AG09309 (cell line): ENCODE measurements around the gene ST6GALNAC1.
A peak's percentile ranks its signal among the peaks of the same experiment; 100 is the strongest.

ENCODE experiments used
- DNase-seq: peaks from one replicate; pipeline ENCODE4 v3.0.0-alpha.2; 2010; ENCODE audit warnings: low read depth
- H3K4me3 ChIP-seq: 2 replicates; pipeline ENCODE4 v1.5.1; 2011; ENCODE audit warnings: mild to moderate bottlenecking, low read depth, low read length, moderate library complexity; ENCODE audit not compliant: control insufficient read depth
- TF ChIP-seq, protein P1 (sequence below): IDR thresholded peaks from 2 replicates; pipeline ENCODE4 v1.5.1; 2011; ENCODE audit warnings: mild to moderate bottlenecking, low read depth, low read length, inconsistent platforms; ENCODE audit not compliant: insufficient read depth, control insufficient read depth; ENCODE audit errors: missing control alignments

Gene ST6GALNAC1

DNA sequence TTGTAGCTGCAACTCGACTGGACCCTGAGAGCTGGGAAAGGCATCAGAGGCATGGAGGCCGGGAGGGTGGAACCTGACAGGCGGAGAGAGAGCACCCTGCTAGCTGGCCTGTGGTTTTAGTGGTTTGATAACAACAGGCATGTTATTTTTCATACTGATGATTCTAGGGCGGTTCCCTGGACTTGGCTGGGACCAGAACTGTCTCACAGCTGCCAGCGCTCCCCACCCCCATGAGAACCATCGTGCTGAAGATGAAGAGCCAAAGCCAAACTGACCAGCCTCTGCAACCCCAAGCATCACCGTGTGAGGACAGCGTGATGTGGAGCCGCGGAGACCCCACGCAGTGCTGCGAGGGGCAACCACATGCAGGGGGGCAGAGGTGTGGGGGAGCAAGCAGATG, 38.7 kb upstream of the ST6GALNAC1 start:
- TF ChIP-seq, protein P1, sequence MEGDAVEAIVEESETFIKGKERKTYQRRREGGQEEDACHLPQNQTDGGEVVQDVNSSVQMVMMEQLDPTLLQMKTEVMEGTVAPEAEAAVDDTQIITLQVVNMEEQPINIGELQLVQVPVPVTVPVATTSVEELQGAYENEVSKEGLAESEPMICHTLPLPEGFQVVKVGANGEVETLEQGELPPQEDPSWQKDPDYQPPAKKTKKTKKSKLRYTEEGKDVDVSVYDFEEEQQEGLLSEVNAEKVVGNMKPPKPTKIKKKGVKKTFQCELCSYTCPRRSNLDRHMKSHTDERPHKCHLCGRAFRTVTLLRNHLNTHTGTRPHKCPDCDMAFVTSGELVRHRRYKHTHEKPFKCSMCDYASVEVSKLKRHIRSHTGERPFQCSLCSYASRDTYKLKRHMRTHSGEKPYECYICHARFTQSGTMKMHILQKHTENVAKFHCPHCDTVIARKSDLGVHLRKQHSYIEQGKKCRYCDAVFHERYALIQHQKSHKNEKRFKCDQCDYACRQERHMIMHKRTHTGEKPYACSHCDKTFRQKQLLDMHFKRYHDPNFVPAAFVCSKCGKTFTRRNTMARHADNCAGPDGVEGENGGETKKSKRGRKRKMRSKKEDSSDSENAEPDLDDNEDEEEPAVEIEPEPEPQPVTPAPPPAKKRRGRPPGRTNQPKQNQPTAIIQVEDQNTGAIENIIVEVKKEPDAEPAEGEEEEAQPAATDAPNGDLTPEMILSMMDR, result no peak
- DNase-seq, result no peak

DNA sequence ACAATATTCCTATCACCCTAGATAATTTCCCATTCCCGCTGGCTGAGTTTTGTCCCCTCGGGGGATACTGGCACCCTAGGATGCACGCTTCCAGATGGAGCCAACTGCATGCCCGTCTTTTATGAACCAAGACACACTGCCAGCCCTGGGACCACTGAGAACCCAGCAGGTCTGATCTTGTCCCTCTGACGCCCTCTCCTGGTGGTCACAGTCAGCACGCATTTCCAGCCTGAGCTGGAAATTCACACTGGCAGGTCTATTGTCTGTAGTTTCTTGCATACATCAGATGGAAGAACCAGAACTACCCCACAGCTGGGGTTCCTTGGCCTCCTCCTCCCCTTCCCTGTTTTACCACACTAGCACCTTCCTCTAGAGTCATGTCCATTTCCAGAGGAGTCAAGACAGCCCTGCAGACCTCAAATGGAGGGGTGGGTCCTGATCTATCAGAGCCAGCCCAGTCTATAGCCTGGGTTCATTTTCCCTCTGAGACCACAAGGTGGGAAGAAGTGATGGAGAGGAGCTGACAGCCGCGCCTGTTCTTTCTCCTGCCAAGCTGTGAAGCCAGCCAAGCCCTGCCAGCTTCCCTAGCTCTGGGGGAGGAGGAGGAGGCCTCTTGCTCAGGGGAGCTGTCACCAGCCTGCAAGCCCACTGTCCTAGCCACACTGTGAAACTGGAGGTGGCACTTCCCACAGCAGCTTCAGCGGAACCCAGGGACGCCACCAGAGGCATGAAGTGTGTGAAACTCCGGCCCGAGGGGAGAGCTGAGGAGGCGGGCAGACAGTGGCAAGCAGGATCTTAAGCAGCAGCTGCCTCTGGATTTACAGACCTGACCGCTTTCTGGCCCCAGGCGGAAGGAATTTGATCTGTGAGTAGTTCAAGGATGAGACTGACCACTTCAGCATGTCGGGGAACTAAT, 37.9 kb upstream of the ST6GALNAC1 start:
- DNase-seq, result no peak
- TF ChIP-seq, protein P1, result peak; percentile 82
- no peak overlapping the region for H3K4me3 ChIP-seq

More for the DNA sequence above, 38.7 kb upstream of the ST6GALNAC1 start:
- no peak overlapping the region for H3K4me3 ChIP-seq

DNA sequence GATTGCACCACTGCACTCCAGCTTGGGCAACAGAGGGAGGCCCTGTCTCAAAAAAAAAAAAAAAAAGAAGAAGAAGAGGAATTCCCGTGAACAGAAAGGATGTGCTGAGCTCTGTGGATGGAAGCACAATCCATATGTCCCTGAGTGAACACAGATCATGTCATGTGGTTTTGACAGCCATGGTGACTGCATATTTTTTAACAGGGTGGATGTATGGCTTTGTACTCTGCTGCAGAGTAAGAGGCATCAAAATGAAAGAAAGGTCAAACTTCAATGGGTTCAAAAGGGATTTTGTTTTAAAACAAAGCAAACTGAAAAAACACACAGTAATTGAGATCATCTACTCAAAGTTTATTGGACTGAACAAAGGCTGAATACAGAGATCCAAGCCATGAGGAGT, 35.7 kb upstream of the ST6GALNAC1 start:
- TF ChIP-seq, protein P1, result no peak
- no peak for DNase-seq
- H3K4me3 ChIP-seq, result no peak overlapping the region

DNA sequence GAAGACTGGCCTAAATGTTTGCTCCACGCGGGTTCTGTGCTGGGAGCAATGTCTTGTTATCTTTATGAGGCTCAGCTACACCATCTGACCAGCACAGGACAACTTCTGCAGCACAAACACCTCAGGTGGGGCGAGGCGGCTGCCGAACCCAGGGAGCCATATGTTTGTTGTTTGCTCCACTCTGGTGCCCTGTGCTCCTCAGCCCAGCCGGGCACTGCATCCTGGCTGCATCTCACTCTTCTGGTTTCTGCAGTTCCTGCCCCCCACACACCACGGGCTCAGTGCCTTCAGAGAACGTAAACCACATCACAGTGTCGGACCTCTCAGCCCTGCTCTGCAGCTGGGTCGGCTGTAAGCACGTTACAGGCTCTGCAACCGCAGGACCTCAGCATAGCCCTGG, 34.8 kb upstream of the ST6GALNAC1 start:
- DNase-seq, result no peak
- no peak overlapping the region for H3K4me3 ChIP-seq
- TF ChIP-seq, protein P1, result no peak

DNA sequence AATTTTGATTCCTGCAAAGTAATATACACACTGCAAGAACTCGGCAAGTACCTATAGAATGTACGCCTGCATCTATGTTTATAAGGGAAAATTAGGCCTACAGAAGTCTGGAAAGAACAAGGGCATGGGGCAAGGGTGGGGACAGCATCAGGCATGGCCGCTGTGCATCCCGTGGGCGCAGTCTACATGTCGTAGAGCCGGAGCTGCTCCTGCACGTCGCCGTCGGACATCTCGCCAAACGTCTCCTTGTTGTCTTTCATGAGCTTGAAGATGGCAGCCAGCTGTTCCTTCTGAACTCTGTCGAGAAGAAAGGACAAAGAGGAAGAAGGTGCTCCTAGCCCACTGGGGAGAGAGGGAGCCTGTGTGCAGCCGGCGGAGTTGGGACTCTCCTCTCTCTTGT, 33.8 kb upstream of the ST6GALNAC1 start:
- TF ChIP-seq, protein P1, result no peak
- no peak overlapping the region for H3K4me3 ChIP-seq
- no peak for DNase-seq

DNA sequence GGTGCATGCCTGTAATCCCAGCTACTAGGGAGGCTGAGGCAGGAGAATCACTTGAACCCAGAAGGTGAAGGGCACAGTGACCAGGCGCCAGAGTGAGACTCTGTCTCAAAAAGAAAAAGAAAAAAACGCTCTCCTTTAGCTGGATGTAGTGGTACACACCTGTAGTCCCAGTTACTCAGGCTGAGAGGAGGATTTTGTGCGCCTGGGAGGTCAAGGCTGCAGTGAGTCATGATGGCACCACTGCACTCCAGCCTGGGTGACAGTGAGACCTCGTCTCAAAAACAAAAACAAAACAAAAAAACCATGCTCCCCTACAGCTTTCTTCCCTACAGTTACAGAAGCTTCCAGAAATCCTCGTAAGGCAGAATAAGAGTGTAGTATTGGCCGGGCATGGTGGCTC, 33.1 kb upstream of the ST6GALNAC1 start:
- TF ChIP-seq, protein P1, result no peak
- H3K4me3 ChIP-seq, result no peak overlapping the region
- DNase-seq, result no peak
